Astrocyte of the cerebellum (primary cell): ENCODE data around the gene HCFC1.
"Not testable (repeated sequence)": the region's sequence is repeated elsewhere in the genome, so short reads cannot be mapped to it uniquely, and the experiment has no call there.

Source experiments
- DNase-seq: peaks from one replicate; pipeline ENCODE4 v3.0.0-alpha.2; 2011; ENCODE audit warnings: low read depth
- H3K4me3 ChIP-seq: 2 replicates; pipeline ENCODE4 v1.5.1; 2011; ENCODE audit warnings: mild to moderate bottlenecking, low read depth, low read length, moderate library complexity
- CTCF ChIP-seq: IDR thresholded peaks from 2 replicates; pipeline ENCODE4 v1.5.1; 2012; ENCODE audit warnings: low read length, low read depth, moderate library complexity, mild to moderate bottlenecking; ENCODE audit errors: missing control alignments
- in situ Hi-C: cut with HindIII; loops from 2 replicates; pipeline ENCODE4 v1.10.0; 2017; ENCODE audit warnings: low sequenced_read_pairs

HCFC1 gene

DNA sequence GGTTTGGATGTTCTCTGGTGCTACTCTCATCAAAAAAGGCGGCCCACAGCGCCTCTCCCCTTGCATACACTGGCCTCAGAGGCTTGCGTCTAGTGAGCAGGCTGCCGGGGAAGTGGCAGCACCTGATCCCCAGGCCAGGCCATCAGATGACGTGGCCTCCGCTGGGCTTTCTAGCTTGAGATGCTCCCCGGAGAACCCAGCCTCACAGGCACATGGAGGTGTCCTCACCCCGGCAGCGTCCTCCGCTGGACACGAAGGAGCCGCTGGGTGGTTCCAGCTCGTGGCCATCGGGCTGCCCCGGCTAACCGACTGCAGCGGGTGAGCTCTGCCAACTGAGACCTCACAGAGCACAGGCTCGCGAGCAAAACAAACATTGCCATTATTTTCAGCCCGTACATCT is 35.3 kb upstream of the HCFC1 start:
- no peak overlapping the region for H3K4me3 ChIP-seq
- TF ChIP-seq CTCF, result no peak
- in situ Hi-C loops, result no loop called here
- DNase-seq, result no peak

- H3K4me3 ChIP-seq, result no peak overlapping the region
- in situ Hi-C loops, result no loop called here
- TF ChIP-seq CTCF, result no peak
- DNase-seq, result no peak
Measured at GRCh38 chrX:154004315-154004714, 32.7 kb upstream of the HCFC1 start.

- TF ChIP-seq CTCF, result no peak
- no peak for DNase-seq
- no peak overlapping the region for H3K4me3 ChIP-seq
- in situ Hi-C loops, result no loop called here
Measured at GRCh38 chrX:154002215-154002719, 30.6 kb upstream of the HCFC1 start.

DNA sequence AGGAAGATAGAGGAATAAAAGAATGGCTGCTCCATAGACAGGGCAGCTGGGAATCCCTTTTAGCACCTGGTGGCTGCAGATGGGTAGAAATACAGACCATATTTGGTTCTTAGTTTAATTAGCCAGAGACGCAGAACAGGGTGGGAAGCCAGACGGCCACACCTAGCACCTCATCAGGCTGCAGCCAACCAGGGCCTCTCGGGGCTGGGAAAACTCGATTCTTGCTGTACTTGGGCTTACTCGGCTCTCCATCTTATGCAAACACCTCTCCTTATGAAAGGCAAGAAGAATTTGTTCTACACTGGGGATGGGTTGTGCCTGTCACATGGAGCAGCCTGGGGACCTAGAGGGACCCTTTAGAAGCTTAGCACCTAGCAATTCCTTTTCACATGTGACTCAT is 28.4 kb upstream of the HCFC1 start:
- in situ Hi-C loops, result no loop called here
- DNase-seq, result no peak
- H3K4me3 ChIP-seq, result no peak overlapping the region
- TF ChIP-seq CTCF, result no peak

DNA sequence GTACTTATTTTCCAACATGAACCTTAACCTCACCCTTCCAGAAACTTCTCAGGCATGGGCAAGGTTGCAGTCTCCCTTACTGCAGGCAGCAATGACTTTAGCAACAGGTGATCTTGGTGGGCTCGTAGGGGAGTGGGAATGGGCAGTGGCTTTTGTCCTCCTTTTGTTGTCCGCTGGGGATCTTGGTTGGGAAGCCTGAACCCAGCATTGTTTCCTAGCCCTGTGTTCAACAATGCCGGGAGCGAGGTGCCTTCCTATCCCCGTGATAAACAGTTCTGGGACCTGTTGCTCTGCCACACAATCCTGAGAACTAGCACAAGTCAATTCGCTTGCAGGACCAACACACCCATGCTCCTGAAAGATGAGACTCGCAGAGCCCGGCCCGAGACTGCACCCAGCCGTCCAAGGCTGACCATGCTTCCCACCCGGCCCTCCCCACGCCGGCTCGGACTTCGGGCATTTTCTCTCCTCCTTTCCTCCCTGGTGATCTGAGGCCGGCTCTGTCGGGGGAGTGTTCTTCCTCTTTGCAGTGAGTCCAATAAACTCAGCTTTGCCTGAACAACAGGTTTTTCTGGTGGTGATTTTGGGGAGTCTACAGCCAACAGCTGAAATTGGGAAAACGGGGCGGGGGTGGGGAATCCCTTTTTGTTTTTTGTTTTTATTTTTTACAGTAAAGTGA is 27.9 kb upstream of the HCFC1 start:
- no peak for DNase-seq
- in situ Hi-C loops, result no loop called here
- H3K4me3 ChIP-seq, result no peak overlapping the region
- TF ChIP-seq CTCF, result no peak

- in situ Hi-C loops, result no loop called here
- H3K4me3 ChIP-seq, result no peak overlapping the region
- no peak for DNase-seq
- TF ChIP-seq CTCF, result no peak
Measured at GRCh38 chrX:153995504-153995903, 23.9 kb upstream of the HCFC1 start.

DNA sequence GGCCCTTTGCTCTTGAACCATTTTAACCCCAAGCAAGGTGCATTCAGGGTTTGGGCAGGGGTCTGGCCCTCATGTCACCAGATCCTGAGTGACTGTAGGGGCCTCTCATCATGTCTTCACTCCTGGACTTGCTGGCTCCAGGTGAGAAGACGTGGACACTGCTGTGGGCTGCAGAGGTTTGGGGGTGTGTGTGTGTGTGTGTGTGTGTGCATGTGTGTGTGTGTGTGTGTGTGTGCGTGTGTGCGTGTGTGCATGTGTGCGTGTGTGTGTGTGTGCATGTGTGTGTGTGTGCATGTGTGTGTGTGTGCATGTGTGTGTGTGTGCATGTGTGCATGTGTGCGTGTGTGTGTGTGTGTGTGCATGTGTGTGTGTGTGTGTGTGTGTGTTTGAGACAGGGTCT is 22.8 kb upstream of the HCFC1 start:
- in situ Hi-C loops, H3K4me3 ChIP-seq, DNase-seq: not testable (repeated sequence)
